Dedifferentiated amniotic fluid mesenchymal stem cell (primary cell): ENCODE results near the gene GSTM4.
"Not testable (repeated sequence)": the region's sequence is repeated elsewhere in the genome, so short reads cannot be mapped to it uniquely, and the experiment has no call there.

Source experiments
- DNase-seq: peaks from one replicate; pipeline ENCODE4 v3.0.0-alpha.2; 2016; ENCODE audit errors: extremely low spot score

Gene GSTM4

GRCh38 chr1:109702940-109703339 is 47.0 kb downstream of the GSTM4 start:
- peak; percentile 4 for DNase-seq

GRCh38 chr1:109704173-109704572 is 48.3 kb downstream of the GSTM4 start:
- peak; percentile 3 for DNase-seq

- peak; percentile 14 for DNase-seq
Measured at GRCh38 chr1:109705411-109705810, 49.5 kb downstream of the GSTM4 start.

- DNase-seq = not testable (repeated sequence)
Measured at GRCh38 chr1:109708949-109709348, 53.0 kb downstream of the GSTM4 start.

- not testable (repeated sequence) for DNase-seq
Measured at GRCh38 chr1:109709822-109710221, 53.9 kb downstream of the GSTM4 start.
